ENCODE data around the gene CNR2.

The CNR2 gene

GRCh38 chr1:23897083-23897482 lies 16.1 kb downstream of the CNR2 start:
- Histone ChIP-seq H3K79me2 (ENCODE audit: insufficient read depth, low read length) (0 out of 2 replicates have a peak, but pooled peaks cover 3% of the 10 kb centered on the region), H4K20me1 (ENCODE audit: insufficient read depth, low read length) (no peaks in the 10 kb centered on the region), H3K4me1 (ENCODE audit: insufficient read depth, low read length, severe bottlenecking) (peaks cover 48% of the 10 kb centered on the region), H2AFZ (ENCODE audit: low read length) (no peak overlapping the region), H3K4me3 (ENCODE audit: low read depth, low read length, poor library complexity, severe bottlenecking) (no peak overlapping the region), H3K4me2 (ENCODE audit: low read length) (no peak overlapping the region), H3F3A (ENCODE audit: insufficient read depth, low read length) (no peaks in the 10 kb centered on the region), H3K9ac (ENCODE audit: low read length) (no peak overlapping the region), H3K9me3 (ENCODE audit: low read length) (no peaks in the 10 kb centered on the region), H3K9me2 (ENCODE audit: low read depth, low read length) (no peaks in the 10 kb centered on the region), H3K27ac (ENCODE audit: low read depth, low read length, poor library complexity, severe bottlenecking) (peak overlapping the region; percentile 49), H3K36me3 (ENCODE audit: insufficient read depth, low read length) (peaks cover 28% of the 10 kb centered on the region), H3K27me3 (ENCODE audit: insufficient read depth, low read length) (no peaks in the 10 kb centered on the region)
- no peak for TF ChIP-seq EZH2 (IDR thresholded peaks at IDR 0.05; ENCODE audit: borderline replicate concordance, low read length)
- no peak for TF ChIP-seq CTCF (IDR thresholded peaks at IDR 0.05; ENCODE audit: low read length)

GRCh38 chr1:23896491-23896890 lies 16.7 kb downstream of the CNR2 start:
- Histone ChIP-seq H3K9ac (ENCODE audit: low read length) (no peak overlapping the region), H2AFZ (ENCODE audit: low read length) (no peak overlapping the region), H3K9me3 (ENCODE audit: low read length) (no peaks in the 10 kb centered on the region), H3K79me2 (ENCODE audit: insufficient read depth, low read length) (0 out of 2 replicates have a peak, but pooled peaks cover 3% of the 10 kb centered on the region), H3F3A (ENCODE audit: insufficient read depth, low read length) (no peaks in the 10 kb centered on the region), H3K4me2 (ENCODE audit: low read length) (no peak overlapping the region), H3K36me3 (ENCODE audit: insufficient read depth, low read length) (peaks cover 28% of the 10 kb centered on the region), H3K4me3 (ENCODE audit: low read depth, low read length, poor library complexity, severe bottlenecking) (no peak overlapping the region), H3K27me3 (ENCODE audit: insufficient read depth, low read length) (no peaks in the 10 kb centered on the region), H3K27ac (ENCODE audit: low read depth, low read length, poor library complexity, severe bottlenecking) (peak overlapping the region; percentile 49), H3K9me2 (ENCODE audit: low read depth, low read length) (no peaks in the 10 kb centered on the region), H4K20me1 (ENCODE audit: insufficient read depth, low read length) (no peaks in the 10 kb centered on the region), H3K4me1 (ENCODE audit: insufficient read depth, low read length, severe bottlenecking) (peaks cover 48% of the 10 kb centered on the region)
- TF ChIP-seq CTCF (IDR thresholded peaks at IDR 0.05; ENCODE audit: low read length) (no peak), EZH2 (IDR thresholded peaks at IDR 0.05; ENCODE audit: borderline replicate concordance, low read length) (no peak)

- no peak overlapping the region for H2AFZ ChIP-seq (ENCODE audit: low read length)
- no peak overlapping the region for H3K9ac ChIP-seq (ENCODE audit: low read length)
- TF ChIP-seq EZH2 (IDR thresholded peaks at IDR 0.05; ENCODE audit: borderline replicate concordance, low read length): no peak
- no peak for TF ChIP-seq CTCF (IDR thresholded peaks at IDR 0.05; ENCODE audit: low read length)
Observed at GRCh38 chr1:23895993-23896392, 17.2 kb downstream of the CNR2 start.

More at GRCh38 chr1:23895993-23896392, 17.2 kb downstream of the CNR2 start:
- Histone ChIP-seq H3K9me2 (ENCODE audit: low read depth, low read length) (no peaks in the 10 kb centered on the region), H3K36me3 (ENCODE audit: insufficient read depth, low read length) (peaks cover 24% of the 10 kb centered on the region; the same call in 1 of the 2 replicates), H3K9me3 (ENCODE audit: low read length) (no peaks in the 10 kb centered on the region), H3K4me2 (ENCODE audit: low read length) (no peak overlapping the region), H3K27ac (ENCODE audit: low read depth, low read length, poor library complexity, severe bottlenecking) (peak overlapping the region; percentile 49), H3K4me3 (ENCODE audit: low read depth, low read length, poor library complexity, severe bottlenecking) (no peak overlapping the region), H3F3A (ENCODE audit: insufficient read depth, low read length) (no peaks in the 10 kb centered on the region), H4K20me1 (ENCODE audit: insufficient read depth, low read length) (no peaks in the 10 kb centered on the region), H3K27me3 (ENCODE audit: insufficient read depth, low read length) (no peaks in the 10 kb centered on the region), H3K4me1 (ENCODE audit: insufficient read depth, low read length, severe bottlenecking) (peaks cover 45% of the 10 kb centered on the region), H3K79me2 (ENCODE audit: insufficient read depth, low read length) (0 out of 2 replicates have a peak, but pooled peaks cover 3% of the 10 kb centered on the region)
